HEK293 (cell line): Measurements from ENCODE around the gene AFF1.

Experiments
- BCL11A ChIP-seq: fragments of 450-650 bp; formaldehyde crosslinking; IDR thresholded peaks from 2 replicates; pipeline ENCODE4 v1.5.1; 2016; ENCODE audit warnings: low read depth, missing biosample characterization, missing genetic modification characterization
- CTCF ChIP-seq: fragments of 450-650 bp; formaldehyde crosslinking; IDR thresholded peaks from 2 replicates; pipeline ENCODE4 v1.5.1; 2016; ENCODE audit warnings: missing biosample characterization, missing genetic modification characterization
- KLF10 ChIP-seq: fragments of 450-650 bp; IDR thresholded peaks from 2 replicates; pipeline ENCODE4 v1.5.1; 2018; ENCODE audit warnings: missing biosample characterization, mild to moderate bottlenecking, missing genetic modification characterization
- OSR2 ChIP-seq: fragments of 450-650 bp; formaldehyde crosslinking; IDR thresholded peaks from 2 replicates; pipeline ENCODE4 v1.5.1; 2016; ENCODE audit warnings: missing biosample characterization, missing genetic modification characterization
- REST ChIP-seq: fragments of 450-650 bp; formaldehyde crosslinking; IDR thresholded peaks from 2 replicates; pipeline ENCODE4 v1.5.1; 2016; ENCODE audit warnings: missing biosample characterization, missing genetic modification characterization
- SETDB1 ChIP-seq: IDR thresholded peaks from one replicate; pipeline ENCODE4 v1.6.1; 2017; ENCODE audit warnings: mild to moderate bottlenecking, low read length, moderate library complexity, mixed read lengths; ENCODE audit not compliant: insufficient read length
- ZNF639 ChIP-seq: fragments of 450-650 bp; formaldehyde crosslinking; IDR thresholded peaks from 2 replicates; pipeline ENCODE4 v1.5.1; 2016; ENCODE audit warnings: missing biosample characterization, missing genetic modification characterization
- ZNF76 ChIP-seq: fragments of 450-650 bp; formaldehyde crosslinking; IDR thresholded peaks from 2 replicates; pipeline ENCODE4; 2016; ENCODE audit warnings: low read depth, missing biosample characterization, missing genetic modification characterization, borderline replicate concordance
- ZNF768 ChIP-seq: fragments of 450-650 bp; formaldehyde crosslinking; IDR thresholded peaks from 2 replicates; pipeline ENCODE4 v1.5.1; 2018; ENCODE audit warnings: missing biosample characterization, mild to moderate bottlenecking, missing genetic modification characterization
- ZNF777 ChIP-seq: fragments of 450-650 bp; formaldehyde crosslinking; IDR thresholded peaks from 2 replicates; pipeline ENCODE4 v1.5.1; 2017; ENCODE audit warnings: missing biosample characterization, missing genetic modification characterization, borderline replicate concordance

- TF ChIP-seq SETDB1 (no peak), ZNF768 (tag by site-specific recombination) (no peak), BCL11A (no peak), ZNF76 (tag by site-specific recombination) (no peak), CTCF (tag by site-specific recombination) (no peak), REST (tag by site-specific recombination) (no peak), ZNF639 (tag by site-specific recombination) (no peak), OSR2 (tag by site-specific recombination) (no peak), KLF10 (no peak), ZNF777 (tag by site-specific recombination) (no peak)
Observed at GRCh38 chr4:87132035-87132434, 197.2 kb downstream of the AFF1 start.
